ENCODE results near the gene PSMA6. TPM values are rescaled to one million over a fixed set of nuclear protein-coding genes. Genes with fewer than 3 reads are reported as not detected.
"Not testable (repeated sequence)": the region's sequence is repeated elsewhere in the genome, so short reads cannot be mapped to it uniquely, and the experiment has no call there.

The PSMA6 gene
- total RNA-seq, 1 donor: 153 TPM

DNA sequence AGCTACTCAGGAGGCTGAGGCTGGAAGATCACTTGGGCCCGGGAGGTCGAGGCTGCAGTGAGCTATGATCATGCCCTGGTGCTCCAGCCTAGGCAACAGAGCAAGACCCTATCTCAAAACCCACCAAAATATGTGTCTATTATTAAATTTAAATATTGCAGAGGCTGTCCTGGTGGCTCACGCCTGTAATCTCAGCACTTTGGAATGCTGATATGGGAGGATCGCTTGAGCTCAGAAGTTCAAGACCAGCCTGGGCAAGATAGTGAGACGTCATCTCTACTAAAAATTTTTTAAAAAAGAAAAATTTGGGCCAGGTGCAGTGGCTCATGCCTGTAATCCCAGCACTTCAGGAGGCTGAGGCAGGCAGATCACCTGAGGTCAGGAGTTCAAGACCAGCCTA, 13.9 kb downstream of the PSMA6 start:
- no peak for DNase-seq (ENCODE audit: low read depth in 2 of 3, low spot score in 2 of 3)

DNA sequence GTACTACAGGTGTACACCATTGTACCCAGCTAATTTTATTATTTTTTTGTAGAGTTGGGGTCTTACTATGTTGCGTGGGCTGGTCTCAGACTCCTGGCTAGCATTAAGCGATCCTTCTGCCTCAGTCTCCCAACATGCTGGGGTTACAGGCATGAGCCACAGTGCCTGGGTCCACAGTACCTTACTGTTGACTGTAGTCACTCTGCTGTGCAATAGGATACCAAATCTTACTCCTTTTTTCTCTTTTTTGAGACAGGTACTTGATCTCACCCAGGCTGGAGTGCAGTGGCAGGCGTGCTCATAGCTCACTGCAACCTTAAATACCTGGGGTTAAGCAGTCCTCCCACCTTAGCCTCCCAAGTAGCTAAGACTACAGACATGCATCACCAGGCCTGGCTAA, 25.6 kb downstream of the PSMA6 start:
- DNase-seq (ENCODE audit: low read depth in 2 of 3, low spot score in 2 of 3): no peak

GRCh38 chr14:35319509-35319908, 27.3 kb downstream of the PSMA6 start:
- no peak for DNase-seq (ENCODE audit: low read depth in 2 of 3, low spot score in 2 of 3)

GRCh38 chr14:35320472-35320871, 28.3 kb downstream of the PSMA6 start:
- no peak for DNase-seq (ENCODE audit: low read depth in 2 of 3, low spot score in 2 of 3)

- DNase-seq (ENCODE audit: low read depth in 2 of 3, low spot score in 2 of 3): no peak
Measured at GRCh38 chr14:35326375-35326774, 34.2 kb downstream of the PSMA6 start.

DNA sequence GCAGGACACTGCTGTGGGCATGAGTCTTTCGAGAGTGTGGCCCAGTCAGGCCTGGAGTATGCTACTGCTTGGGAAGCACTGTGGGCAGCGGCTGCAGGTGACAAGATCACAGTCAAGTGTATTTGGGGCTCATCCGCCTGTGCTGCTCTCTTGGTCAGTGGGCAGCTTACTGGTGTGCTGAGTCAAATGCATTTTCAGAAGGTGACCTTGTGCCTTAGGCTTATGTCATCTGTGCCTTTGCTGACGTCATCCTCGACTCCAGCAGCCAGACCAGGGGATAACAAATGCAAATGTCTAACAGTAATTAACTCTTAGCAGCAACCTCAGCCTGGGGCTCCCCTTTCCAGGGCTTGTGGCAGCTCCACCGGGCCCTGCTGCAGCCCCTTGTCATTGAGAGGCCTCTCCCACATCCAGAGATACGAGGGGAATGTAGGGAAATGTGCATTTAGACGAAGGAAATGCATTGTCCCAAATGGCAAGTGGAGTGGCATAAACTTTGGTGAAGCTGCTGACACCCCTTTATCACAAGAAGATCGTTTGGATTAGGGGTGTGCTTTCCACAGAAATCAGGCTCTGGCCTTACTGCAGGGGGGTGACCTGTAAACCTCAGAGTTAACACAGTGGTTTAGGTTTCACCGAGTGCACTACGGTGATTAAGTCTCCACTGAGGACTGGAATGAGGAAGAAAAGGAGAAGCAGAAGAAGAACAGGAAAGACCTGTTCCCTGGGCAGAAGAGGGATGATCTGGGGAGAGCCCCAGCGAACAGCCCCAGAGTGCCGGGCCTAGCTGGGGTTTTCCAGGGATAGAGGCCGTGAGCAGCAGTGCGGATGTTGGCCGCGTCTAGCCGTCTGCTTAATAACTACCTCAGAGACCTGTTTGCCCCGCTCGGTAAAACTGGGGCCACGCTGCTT, 39.7 kb downstream of the PSMA6 start:
- peak in 2 of 3 donors; percentile 65 for DNase-seq (ENCODE audit: low read depth in 2 of 3, low spot score in 2 of 3)

DNA sequence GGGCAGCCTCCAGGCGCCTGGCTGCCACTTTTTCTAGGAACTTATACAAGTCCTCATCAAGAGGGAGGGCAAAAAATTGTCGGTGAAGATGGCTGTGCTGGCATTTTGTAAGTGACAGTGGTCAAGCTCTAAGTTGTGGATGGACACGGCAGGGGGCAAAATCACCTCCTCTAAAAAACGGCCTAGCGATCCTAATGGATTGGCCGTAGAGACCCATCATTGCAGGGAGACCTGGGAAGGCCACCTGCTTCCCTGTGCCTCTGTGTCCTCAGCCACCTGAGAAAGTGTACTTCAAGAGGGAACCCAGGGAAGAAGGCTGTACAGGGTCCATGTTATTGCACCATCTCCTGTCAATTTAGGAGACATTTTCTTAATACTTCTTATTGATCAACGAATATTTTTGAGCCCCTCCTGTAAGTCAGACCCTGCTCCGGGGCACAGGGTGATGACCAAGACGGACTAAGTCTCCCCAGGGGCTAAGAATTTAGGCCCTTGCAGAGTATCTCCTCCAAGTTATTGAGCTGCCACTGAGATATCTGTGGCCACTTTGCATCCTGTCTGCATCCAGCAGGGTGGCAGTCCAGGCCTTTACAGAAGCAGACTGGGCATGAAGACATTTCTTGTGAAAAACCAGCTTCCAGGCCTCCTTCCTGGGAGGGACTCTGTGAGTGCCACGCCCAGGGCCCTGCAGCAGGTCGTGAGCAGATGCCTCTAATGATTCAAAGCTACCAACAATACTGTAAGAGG, 40.5 kb downstream of the PSMA6 start:
- DNase-seq (ENCODE audit: low read depth in 2 of 3, low spot score in 2 of 3): peak in 2 of 3 donors; percentile 50 to 64

GRCh38 chr14:35333264-35333730, 41.1 kb downstream of the PSMA6 start:
- no peak for DNase-seq (ENCODE audit: low read depth in 2 of 3, low spot score in 2 of 3)

DNA sequence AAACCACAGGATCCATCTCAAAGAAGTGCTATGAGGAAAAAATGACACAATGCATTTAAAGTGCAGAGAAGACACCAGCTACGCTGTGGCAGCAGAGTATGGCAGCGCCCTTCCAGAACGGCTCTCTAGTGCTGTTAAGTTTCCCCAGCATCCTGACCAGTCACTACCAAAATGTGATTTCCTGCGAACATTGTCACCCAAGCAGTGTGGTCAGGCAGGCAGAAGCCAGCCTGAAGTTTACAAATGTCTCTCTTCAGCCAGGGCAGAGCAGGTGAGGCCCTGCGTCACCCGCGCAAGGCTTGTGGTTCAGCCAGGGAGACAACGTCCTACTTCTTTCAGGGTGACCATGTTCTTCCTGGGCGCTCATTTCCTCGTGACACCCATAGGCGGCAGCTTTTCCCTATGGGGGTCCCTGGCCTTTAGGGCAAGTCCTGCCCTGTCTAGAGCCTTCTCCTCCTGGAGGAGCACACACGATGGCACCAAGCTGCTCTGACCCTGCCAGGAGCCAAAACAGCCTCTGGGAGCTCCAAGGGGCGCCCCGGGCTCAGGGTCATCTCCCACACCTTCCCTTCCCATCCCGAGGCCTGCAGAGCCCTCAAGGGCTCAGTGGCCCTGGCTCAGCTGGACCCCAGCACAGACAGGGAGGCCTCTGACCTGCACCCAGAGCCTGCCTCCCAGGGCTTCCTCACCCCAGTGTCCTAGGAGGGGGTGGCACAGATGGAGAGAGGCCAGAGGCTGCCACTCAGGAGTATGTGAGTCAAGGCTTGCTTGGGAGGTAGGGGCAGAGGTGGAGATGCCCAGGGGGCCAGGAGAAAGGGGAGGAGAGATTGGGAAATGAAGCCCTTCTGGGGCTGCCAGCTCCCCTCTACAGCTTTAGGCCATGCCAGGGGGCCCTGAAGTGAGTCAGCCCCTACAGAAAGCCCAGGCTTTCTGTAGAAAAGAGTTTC, 41.9 kb downstream of the PSMA6 start:
- DNase-seq (ENCODE audit: low read depth in 2 of 3, low spot score in 2 of 3): no peak

DNA sequence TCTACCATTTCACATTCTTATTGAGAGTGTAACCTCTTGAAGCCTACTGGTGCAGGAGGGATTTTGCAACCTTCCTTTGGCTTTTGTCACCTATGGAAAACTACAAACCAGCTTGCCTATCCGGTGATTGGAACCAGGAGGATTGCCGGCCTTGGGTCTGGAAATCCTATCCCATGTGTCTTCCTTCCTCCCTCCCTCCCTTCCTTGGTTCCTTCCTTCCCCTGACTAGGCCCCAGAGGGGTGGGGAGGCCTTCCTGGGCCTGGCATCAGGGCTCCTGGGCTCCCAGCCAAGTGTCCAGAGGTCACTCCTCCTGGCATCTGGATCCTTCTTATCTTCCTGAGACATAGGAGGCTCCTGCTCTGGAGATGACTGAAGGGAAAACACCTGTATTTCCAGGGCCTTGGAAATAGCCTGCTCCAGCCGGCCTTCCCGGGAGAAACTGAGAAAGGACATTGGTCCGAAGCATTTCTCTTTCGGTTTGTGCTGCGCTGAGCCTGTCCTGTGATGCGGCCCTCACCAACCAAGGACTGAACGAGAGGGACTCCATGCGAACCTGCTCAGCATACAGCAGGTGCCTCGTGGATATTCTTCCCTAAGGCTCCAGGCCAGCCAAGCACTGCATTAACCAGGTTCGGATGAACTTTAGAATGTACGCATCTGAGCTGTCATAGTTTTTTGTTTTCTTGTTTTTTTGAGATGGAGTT, 43.4 kb downstream of the PSMA6 start:
- no peak for DNase-seq (ENCODE audit: low read depth in 2 of 3, low spot score in 2 of 3)

GRCh38 chr14:35336171-35336493, 44.0 kb downstream of the PSMA6 start:
- DNase-seq (ENCODE audit: low read depth in 2 of 3, low spot score in 2 of 3): not testable (repeated sequence)

DNA sequence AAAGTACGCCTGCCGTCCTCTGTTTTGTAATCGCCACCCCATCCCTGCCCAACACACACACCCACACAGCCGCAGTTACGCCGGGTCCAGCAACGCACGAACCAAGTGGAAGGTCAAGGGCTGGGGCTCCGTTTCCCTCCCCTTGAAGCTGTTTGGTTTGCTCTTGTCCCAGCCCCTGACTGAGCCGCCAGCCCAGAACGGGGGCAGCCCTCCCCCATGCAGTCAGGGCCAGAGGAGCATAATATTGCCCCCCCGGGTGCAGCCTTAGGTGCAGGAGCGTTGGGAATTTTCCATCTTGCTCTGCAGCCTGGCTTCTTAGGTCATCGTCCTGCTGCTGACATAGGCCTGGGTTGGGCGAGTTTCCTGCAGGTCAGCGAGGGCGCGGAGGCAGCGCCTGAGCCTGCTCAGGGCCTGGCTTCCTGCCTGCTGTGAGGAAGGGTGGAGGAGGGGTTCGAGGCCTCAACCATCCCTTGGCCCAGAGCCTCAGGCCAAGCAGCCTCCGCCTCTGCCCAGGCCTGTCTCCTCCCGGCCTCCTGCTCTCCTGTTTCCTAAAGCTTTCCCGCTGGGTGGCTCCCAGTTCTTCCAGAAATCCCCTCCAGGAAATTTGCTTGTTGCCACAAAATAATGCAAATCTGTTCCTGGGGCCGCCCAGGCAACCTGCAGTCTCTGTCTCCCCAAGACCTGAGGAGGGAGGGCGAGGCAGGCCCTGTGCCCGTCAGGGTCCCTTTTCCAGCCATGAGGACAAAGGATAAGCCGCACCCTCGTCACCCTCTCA, 44.5 kb downstream of the PSMA6 start:
- DNase-seq (ENCODE audit: low read depth in 2 of 3, low spot score in 2 of 3): no peak

DNA sequence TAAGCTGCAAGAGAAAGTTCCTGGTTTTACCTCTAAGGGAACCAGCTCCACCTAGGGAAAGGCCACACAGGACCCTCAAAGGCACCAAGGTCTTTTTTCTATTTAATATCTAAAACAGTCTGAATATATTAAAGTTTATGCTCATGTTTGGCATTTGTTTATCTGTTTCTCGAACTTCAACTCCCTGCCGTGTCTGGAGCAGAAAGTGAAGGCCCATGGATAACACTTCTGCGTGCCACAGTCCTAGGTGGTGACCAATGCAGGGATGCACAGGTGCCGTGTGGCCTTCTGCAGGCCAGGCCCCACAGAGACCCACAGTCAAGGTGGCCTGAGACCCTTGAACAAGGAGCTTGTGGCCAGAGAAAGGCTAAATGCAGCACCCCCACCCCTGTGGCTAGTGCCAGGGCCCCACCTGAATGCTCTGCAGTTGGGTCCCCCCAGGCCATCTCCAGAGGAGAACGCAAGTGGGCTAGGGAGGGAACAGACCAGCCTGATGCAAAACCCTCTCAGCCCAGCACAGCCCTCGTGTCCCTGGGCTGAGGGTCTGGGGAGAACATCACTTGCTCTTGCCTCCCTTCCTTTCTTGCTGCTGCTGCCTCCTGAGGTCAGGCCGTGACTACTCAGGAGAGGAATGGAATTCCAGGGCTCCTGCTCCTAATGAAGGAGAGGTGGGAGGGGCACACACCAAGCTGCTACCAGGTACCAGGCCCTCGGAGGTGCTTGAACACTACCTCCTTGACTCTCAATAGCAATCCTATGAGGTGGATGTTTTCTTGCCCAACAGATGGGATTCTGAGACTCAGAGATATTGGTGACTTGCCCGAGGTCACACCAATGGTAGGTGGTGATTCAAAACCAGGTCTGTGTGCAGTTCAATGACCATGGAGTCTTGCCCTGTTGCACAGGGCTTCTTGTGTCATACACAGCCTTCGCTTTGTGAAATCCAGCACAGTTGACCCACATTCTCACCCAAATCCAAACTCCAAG, 45.4 kb downstream of the PSMA6 start:
- DNase-seq (ENCODE audit: low read depth in 2 of 3, low spot score in 2 of 3): no peak

- no peak for DNase-seq (ENCODE audit: low read depth in 2 of 3, low spot score in 2 of 3)
Measured at GRCh38 chr14:35338731-35339405, 46.7 kb downstream of the PSMA6 start.

- DNase-seq (ENCODE audit: low read depth in 2 of 3, low spot score in 2 of 3): peak in 2 of 3 donors; percentile 50 to 76
Measured at GRCh38 chr14:35339761-35340406, 47.7 kb downstream of the PSMA6 start.

GRCh38 chr14:35340616-35341453, 48.7 kb downstream of the PSMA6 start:
- no peak for DNase-seq (ENCODE audit: low read depth in 2 of 3, low spot score in 2 of 3)

All from hematopoietic multipotent progenitor cell (in vitro differentiated cells).